Endothelial cell of hepatic sinusoid (primary cell): Measurements from ENCODE around the gene MFAP2.

ENCODE experiments used
- in situ Hi-C: cut with HindIII; loops from 2 replicates; pipeline ENCODE4 v1.10.0; 2017; ENCODE audit warnings: low sequenced_read_pairs

Gene MFAP2

DNA sequence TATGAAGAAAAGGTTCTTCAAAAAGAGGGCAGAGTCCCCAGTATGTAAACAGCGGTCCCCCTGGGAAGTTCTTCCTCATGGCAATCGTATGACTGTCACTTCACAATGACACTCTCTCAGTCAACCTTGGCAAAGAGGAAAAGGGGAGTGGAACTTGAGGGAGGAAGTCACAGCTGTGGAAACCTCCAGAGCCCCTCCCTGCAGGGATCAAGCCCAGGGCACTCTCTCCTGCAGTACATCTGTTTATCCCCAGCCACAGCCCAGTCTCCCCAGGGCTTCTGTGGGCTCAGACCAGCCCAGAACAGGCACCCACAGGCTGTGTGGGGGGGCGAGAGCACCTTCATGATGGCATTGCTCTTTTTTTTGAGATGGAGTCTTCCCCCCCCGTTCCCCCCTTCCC lies 29.3 kb upstream of the MFAP2 start:
- in situ Hi-C loops = loop anchor here (5.0 to 10.0 kb wide), 4 partner anchors 55 to 365 kb away; partner anchors contain the start of genes CROCC and PADI6

DNA sequence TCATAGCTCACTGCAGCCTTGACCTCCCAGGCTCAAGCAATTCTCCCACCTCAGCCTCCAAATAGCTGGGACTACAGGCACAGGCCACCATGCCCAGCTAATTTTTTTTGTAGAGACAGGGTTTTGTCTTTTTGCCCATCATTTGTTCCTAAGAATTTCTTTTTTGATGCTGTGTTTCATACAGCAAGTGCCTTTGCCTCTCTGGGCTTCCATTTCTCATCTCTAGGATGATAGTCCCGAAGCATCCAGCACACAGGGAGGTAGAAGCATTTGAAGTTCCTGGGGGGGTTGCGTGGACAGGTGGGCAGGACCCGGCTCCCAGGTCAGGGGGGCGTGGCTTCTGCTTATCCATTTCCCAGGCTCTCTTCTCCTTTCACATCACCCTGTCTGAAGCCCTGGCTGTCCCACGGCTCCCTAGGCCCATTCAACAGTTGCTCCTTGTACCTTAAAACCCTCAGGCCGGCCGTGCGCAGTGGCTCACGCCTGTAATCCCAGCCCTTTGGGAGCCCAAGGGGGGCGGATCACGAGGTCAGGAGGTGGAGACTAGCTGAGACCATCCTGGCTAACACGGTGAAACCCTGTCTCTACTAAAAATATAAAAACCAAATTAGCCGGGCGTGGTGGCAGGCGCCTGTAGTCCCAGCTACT lies 27.9 kb upstream of the MFAP2 start:
- in situ Hi-C loops = no loop called here

DNA sequence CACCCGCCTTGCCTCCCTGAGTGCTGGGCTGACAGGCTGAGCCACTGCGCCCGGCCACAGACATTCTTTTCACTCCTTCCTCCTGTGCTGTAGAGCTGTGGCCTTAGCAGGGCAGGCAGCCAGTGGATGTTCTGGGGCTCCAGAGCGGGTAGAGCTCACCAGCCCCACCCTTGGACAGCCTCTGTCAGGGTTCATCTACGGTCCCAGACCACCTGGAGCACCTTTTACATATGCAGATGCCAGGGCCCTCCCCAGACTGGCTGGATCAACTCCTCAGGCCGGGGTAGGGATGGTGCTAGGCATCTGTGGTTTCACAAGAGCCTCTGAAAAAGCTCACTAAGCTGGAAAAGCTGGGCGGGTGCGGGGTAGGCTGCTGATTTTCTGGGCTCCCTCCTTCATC lies 26.7 kb upstream of the MFAP2 start:
- in situ Hi-C loops = no loop called here

- in situ Hi-C loops = no loop called here
Measured at GRCh38 chr1:17005365-17005740, 24.9 kb upstream of the MFAP2 start.

GRCh38 chr1:17004466-17005364 lies 24.3 kb upstream of the MFAP2 start:
- in situ Hi-C loops = no loop called here

- in situ Hi-C loops = no loop called here
Measured at GRCh38 chr1:17002524-17002902, 22.1 kb upstream of the MFAP2 start.

GRCh38 chr1:17001760-17002523 lies 21.5 kb upstream of the MFAP2 start:
- in situ Hi-C loops = no loop called here

- in situ Hi-C loops = no loop called here
Measured at GRCh38 chr1:16999863-17000262, 19.4 kb upstream of the MFAP2 start.

- in situ Hi-C loops = no loop called here
Measured at GRCh38 chr1:16998589-16998988, 18.2 kb upstream of the MFAP2 start.

GRCh38 chr1:16996845-16997244 lies 16.4 kb upstream of the MFAP2 start:
- in situ Hi-C loops = no loop called here

DNA sequence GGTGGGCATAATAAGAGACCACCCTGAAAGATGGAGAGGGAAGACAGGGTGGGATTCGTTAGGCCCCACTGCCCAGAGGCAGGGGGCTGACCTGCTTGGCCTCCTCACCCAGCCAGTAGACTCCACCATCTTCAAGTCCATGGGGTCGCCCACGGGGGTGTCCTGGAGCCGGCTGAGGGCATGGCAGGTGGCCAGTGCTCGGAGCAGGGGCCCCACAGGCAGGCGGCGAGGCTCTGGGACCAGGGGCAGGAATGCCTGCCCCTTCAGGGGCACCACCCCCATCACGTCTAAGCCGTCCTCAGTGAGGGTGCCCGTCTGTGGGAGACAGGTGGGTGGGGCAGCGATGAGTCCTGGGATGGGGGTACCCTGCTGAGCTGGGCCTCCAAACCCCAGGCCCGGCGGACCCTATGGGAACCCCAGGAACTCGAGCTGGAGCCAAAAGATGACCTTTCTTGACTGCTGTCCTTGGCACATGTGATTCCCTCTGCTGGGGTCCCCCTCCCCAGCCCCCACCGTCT lies 13.2 kb upstream of the MFAP2 start:
- in situ Hi-C loops = no loop called here

DNA sequence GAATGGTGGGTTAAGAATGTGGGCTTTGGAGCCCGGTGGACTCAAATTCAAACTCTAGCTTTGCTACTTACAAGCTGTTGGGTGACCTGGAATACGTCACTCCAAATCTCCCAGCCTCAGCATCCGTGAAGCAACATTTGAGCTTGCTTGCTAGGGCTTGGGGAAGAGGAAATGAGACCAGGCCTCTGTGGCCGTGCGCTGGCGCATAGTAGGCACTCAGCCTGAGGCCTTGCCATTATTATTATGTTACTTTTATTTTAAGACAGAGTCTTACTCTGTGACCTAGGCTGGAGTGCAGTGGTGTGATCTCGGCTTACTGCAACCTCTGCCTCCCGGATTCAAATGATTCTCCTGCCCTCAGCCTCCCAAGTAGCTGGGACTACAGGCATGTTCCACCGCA lies 12.3 kb upstream of the MFAP2 start:
- in situ Hi-C loops = no loop called here

DNA sequence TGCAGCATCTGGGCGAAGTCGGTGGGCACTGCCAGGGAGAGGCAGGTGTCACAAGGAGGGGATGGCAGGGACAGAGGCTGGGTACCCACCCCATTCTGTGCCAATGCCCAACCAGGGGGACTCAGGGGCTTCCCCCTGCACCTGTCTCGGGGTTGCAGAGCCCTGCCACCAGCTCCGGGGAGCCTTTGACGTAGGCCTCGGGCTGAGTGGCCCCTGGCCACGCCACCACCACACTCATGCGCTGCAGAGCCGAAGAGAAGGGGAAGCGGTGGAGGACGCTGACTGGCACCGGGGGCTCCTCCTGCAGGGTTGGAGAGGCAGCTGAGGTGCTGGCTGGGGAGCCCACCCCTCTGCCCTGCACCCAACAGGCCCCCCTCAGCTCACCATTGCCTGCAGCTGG lies 11.7 kb upstream of the MFAP2 start:
- in situ Hi-C loops = no loop called here

- in situ Hi-C loops = no loop called here
Measured at GRCh38 chr1:16991571-16991970, 11.2 kb upstream of the MFAP2 start.

DNA sequence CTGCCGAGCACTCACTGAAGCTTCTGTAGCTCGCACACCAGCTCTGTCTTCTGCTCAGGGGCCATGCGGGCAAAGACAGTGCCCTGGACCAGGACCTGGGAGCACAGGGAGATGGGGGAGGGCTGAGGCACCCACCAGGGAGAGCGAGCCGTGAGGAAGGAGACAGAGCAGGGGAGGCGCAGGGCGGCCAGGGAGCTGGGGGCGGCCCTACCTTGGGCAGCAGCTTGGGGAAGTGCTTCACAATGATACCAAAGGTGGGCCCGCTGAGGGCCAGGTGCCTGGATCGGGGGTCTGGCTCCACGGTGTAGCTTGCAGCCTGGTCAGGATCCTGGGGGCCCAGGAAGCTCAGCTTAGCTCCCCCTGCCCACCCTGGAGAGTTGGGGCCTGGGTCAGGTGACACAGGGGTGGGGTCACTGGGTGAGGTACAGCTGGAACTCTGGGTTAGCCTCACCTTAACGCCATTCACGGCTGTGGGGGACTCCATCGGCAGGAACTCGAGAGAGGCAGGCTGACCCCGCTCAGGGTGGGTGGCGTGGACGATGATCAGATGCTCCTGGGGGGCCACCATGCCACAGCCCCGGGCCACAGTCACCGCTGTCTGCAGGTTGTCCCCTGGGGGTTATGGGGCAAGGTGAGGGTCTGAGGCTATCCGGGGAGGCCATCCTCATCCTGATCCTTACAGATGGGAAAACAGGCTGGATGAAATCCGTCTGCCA lies 9.4 kb upstream of the MFAP2 start:
- in situ Hi-C loops = no loop called here

DNA sequence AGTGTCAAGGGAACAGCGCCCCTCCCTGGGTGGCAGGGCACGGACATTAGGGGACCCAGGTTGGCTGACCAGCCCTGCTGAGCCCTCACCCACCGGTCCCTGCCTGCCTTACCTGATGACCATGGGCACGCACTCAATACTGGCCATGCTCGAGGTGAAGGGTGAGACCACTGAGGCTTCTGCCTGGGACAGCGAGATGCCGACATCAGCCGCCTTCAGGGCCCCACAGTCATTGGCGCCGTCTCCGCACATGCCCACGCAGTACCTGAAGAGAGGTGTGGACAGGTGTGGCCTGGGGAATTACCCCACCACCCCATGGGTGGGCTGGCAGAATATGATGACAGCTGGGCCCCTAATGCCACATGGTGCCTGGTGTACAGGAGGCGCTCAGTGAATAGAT lies 7.8 kb upstream of the MFAP2 start:
- in situ Hi-C loops = no loop called here

GRCh38 chr1:16986962-16987361 lies 6.5 kb upstream of the MFAP2 start:
- in situ Hi-C loops = no loop called here

DNA sequence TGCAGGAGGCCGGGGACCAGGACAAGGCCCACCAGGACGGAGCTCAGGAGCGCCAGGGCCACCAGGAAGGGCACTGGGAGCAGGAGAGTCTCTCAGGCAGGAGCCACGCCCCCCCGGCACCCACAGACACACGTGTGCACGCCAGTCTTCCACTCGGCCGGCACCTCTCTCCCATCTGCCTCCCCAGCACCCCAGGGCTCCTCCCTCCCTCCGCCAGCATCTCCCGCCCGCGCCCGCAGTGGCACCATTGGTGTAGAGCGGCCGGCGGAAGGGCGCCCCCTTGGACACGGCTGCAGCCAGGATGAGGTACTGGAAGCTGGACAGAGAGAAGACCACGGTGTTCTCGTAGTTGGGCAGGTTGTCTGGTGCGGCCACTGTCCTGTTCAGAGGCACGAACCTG lies 6.1 kb upstream of the MFAP2 start:
- in situ Hi-C loops = no loop called here

- in situ Hi-C loops = no loop called here
Measured at GRCh38 chr1:16986113-16986512, 5.7 kb upstream of the MFAP2 start.

GRCh38 chr1:16984717-16985116 lies 4.3 kb upstream of the MFAP2 start:
- in situ Hi-C loops = no loop called here

GRCh38 chr1:16983649-16984048 lies 3.2 kb upstream of the MFAP2 start:
- in situ Hi-C loops = no loop called here
